Breast epithelium (tissue), 3 donors: ENCODE measurements around the gene OPCML.

Experiments used
- POLR2A ChIP-seq: fragments of 450-650 bp; IDR thresholded peaks from one replicate; pipeline ENCODE4 v1.6.1; 2016; ENCODE audit warnings: antibody characterized with exemption, mild to moderate bottlenecking, moderate library complexity
- POLR2AphosphoS5 ChIP-seq, 3 donors: sonication (generic); formaldehyde crosslinking; IDR thresholded peaks; one replicate each; pipeline ENCODE4 v1.6.1; 2017; ENCODE audit warnings: antibody characterized with exemption in 3 of 3
- TF ChIP-seq, protein P1 (sequence below), 3 donors: fragments of 450-650 bp; IDR thresholded peaks; one replicate each; pipeline ENCODE4 v1.5.1; 2016 to 2017; ENCODE audit warnings: antibody characterized with exemption in 3 of 3, mild to moderate bottlenecking in 3 of 3, moderate library complexity in 3 of 3

DNA sequence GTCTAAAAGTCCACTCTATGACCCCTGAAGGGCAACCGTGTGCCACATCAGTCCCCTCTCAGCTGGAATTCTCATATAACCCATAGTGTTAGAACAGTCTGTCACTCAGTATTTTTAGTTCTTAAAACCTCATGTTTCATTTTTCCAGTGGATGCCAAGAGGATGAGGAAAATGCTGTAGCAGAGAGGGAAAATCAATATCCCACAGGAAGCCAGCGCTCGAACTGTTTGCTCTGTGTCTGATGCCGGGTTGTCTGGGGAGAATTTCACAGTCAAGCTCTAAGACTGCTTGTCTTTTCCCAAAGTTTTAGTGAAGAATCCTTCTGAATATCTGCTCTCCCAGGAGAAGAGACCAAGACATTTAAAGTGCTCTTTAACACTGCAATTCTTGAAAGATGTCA is 360.9 kb downstream of the OPCML start:
- TF ChIP-seq POLR2AphosphoS5 (IDR thresholded peaks at IDR 0.05): no peak
- TF ChIP-seq, protein P1, sequence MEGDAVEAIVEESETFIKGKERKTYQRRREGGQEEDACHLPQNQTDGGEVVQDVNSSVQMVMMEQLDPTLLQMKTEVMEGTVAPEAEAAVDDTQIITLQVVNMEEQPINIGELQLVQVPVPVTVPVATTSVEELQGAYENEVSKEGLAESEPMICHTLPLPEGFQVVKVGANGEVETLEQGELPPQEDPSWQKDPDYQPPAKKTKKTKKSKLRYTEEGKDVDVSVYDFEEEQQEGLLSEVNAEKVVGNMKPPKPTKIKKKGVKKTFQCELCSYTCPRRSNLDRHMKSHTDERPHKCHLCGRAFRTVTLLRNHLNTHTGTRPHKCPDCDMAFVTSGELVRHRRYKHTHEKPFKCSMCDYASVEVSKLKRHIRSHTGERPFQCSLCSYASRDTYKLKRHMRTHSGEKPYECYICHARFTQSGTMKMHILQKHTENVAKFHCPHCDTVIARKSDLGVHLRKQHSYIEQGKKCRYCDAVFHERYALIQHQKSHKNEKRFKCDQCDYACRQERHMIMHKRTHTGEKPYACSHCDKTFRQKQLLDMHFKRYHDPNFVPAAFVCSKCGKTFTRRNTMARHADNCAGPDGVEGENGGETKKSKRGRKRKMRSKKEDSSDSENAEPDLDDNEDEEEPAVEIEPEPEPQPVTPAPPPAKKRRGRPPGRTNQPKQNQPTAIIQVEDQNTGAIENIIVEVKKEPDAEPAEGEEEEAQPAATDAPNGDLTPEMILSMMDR (IDR thresholded peaks at IDR 0.05): no peak
- no peak for TF ChIP-seq POLR2A
